Upper lobe of right lung (tissue), 1 donor: ENCODE results near the gene PCK2. TPM values are rescaled to one million over a fixed set of nuclear protein-coding genes. Genes with fewer than 3 reads are reported as not detected.

ENCODE experiments used
- ATAC-seq: fragments of 200-7000 bp; cut with Tn5 transposase; one replicate; pipeline ENCODE4 v1.9.1; 2020; ENCODE audit warnings: mild to moderate bottlenecking, moderate library complexity
- DNase-seq: peaks from one replicate; pipeline ENCODE4 v3.0.0-alpha.2; 2020
- H3K27ac ChIP-seq: fragments of 200-600 bp; one replicate; pipeline ENCODE4 v1.8.0; 2022
- H3K27me3 ChIP-seq: fragments of 200-600 bp; one replicate; pipeline ENCODE4 v1.8.0; 2022; ENCODE audit warnings: mild to moderate bottlenecking
- H3K36me3 ChIP-seq: fragments of 200-600 bp; one replicate; pipeline ENCODE4 v1.8.0; 2022
- H3K4me1 ChIP-seq: fragments of 200-600 bp; one replicate; pipeline ENCODE4 v1.8.0; 2022
- H3K4me3 ChIP-seq: fragments of 200-600 bp; one replicate; pipeline ENCODE4 v1.8.0; 2022; ENCODE audit warnings: mild to moderate bottlenecking
- H3K9me3 ChIP-seq: fragments of 200-600 bp; one replicate; pipeline ENCODE4 v1.8.0; 2022
- CTCF ChIP-seq: fragments of 200-600 bp; IDR thresholded peaks from one replicate; pipeline ENCODE4 v1.8.0; 2022; ENCODE audit warnings: antibody characterized with exemption
- intact Hi-C: fragments of 100-400 bp; cut with DNase I; formaldehyde crosslinking; loops from one replicate; pipeline ENCODE4 v1.11.0; 2022
- total RNA-seq: library from RNA; stranded (reverse); fragmentation: NEBNext Ultra II Directional; extraction: Animal tissue kit (Norgen Biotek cat#: 25700); gene quantifications from one replicate; pipeline ENCODE4 v1.2.1, GENCODE V29; 2021
- donor health status: DM: no; HTN: yes; CAD: no; lungs with severe emphysema.

PCK2 gene
- total RNA-seq, 1 donor from 2014 or later: 39.9 TPM

DNA sequence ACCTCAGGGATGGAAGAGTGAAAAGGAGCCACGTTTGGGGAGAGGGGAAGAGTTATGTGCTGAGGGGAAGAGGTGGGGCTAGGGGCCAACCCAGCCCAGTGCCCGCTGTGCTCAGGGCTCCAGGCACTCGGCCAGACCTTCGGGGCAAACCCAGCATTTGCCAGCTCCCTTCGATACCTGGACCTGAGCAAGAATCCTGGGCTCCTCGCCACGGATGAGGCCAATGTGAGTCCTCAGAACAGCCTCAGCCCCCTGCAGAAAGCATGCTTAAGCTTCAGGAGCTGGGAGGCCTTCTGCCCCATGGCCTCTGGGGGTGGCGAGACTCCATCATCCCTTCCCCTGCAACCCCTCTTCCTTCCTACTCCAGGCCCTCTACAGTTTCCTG is 37.3 kb upstream of the PCK2 start:
- H3K4me3 ChIP-seq: no peak overlapping the region
- peaks cover 9% of the 10 kb centered on the region for H3K4me1 ChIP-seq
- TF ChIP-seq CTCF: no peak
- ATAC-seq (no peak), DNase-seq (peak; percentile 52)
- no peaks in the 10 kb centered on the region for H3K27me3 ChIP-seq
- H3K9me3 ChIP-seq: no peaks in the 10 kb centered on the region
- no peak overlapping the region for H3K27ac ChIP-seq
- H3K36me3 ChIP-seq: no peaks in the 10 kb centered on the region
- intact Hi-C loops: loop anchor here (10.0 kb wide), 1 partner anchor 48 kb away; no protein-coding TSS in a partner anchor

DNA sequence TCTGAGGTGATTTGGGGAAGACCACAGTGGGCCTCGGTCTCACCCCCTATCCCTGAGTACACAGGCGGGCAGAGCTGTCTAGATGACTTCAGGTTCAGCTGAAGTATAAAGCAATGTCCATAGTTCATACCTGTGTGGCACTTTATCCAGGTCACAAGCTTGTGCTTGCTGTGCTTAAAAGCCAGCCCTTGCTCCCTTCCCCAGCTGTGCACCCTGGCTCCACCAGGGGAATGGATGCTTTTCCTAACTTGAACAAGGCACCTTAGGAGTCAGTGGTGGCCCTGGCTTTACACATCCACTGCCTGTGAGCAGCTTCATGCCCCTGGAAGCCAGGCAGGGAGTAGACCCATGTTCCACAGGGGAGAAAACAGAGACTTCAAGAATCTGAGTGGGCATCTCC is 36.8 kb upstream of the PCK2 start:
- DNase-seq: no peak
- no peak overlapping the region for H3K27ac ChIP-seq
- peaks cover 6% of the 10 kb centered on the region for H3K4me1 ChIP-seq
- no peak for TF ChIP-seq CTCF
- no peaks in the 10 kb centered on the region for H3K36me3 ChIP-seq
- no peak for ATAC-seq
- H3K4me3 ChIP-seq: no peak overlapping the region
- H3K27me3 ChIP-seq: no peaks in the 10 kb centered on the region
- H3K9me3 ChIP-seq: no peaks in the 10 kb centered on the region
- intact Hi-C loops: loop anchor here (10.0 kb wide), 1 partner anchor 48 kb away; no protein-coding TSS in a partner anchor

DNA sequence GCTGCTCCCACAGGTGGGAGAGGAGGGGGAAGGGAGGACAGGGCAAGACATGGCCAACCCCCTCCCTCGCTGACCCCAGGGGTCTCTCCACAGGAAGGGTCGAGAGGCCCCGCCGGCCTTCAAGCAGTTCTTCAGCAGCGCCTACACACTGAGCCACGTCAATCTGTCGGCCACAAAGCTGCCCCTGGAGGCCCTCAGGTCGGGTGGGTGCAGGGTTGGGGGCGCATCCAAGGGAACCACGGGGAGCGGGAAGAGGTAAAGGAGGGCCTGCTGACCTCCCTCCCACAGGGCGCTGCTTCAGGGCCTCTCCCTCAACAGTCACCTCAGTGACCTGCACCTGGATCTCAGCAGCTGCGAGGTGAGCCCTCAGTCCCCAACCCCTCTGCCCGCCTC is 36.2 kb upstream of the PCK2 start:
- Histone ChIP-seq H3K9me3 (no peaks in the 10 kb centered on the region), H3K4me1 (no peaks in the 10 kb centered on the region), H3K27ac (no peak overlapping the region), H3K36me3 (no peaks in the 10 kb centered on the region), H3K4me3 (no peak overlapping the region), H3K27me3 (no peaks in the 10 kb centered on the region)
- ATAC-seq (no peak), DNase-seq (peak; percentile 59)
- intact Hi-C loops: loop anchor here (10.0 kb wide), 1 partner anchor 47 kb away; no protein-coding TSS in a partner anchor
- no peak for TF ChIP-seq CTCF

DNA sequence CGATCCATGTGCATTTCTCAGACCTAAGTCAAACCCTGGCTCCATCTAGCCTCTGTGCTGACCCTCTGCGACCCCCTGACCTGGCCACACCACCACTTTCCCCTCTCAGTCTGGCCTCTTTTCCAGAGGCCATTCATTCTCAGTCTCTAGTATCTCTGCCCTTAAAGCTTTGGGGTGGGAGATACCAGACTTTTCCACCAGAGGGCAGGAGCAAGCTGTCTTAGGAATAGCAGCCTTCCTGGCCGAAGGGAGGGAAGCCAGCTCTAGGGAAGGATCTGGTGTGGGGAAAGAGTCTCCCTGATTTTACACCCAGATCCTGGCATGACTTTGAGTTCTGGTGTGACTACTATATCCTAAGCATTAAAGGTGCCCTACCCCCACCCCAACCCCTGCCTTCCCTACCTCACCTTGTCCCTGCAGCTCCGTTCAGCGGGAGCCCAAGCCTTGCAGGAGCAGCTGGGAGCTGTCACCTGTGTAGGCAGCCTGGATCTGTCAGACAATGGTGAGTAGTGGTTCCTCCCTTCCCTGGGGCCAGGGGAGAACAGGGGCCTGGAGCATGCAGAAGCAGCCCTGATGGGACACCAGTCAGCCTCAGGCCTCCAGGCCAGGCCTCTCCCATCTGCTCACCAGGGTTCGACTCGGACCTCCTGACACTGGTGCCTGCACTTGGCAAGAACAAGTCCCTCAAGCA is 35.7 kb upstream of the PCK2 start:
- Histone ChIP-seq H3K4me3 (no peak overlapping the region), H3K36me3 (no peaks in the 10 kb centered on the region), H3K4me1 (no peaks in the 10 kb centered on the region), H3K27ac (no peak overlapping the region), H3K9me3 (no peaks in the 10 kb centered on the region), H3K27me3 (no peaks in the 10 kb centered on the region)
- peak; percentile 62 for DNase-seq
- intact Hi-C loops: loop anchor here (10.0 kb wide), 1 partner anchor 46 kb away; no protein-coding TSS in a partner anchor
- ATAC-seq: peak; percentile 83
- TF ChIP-seq CTCF: peak; percentile 75

DNA sequence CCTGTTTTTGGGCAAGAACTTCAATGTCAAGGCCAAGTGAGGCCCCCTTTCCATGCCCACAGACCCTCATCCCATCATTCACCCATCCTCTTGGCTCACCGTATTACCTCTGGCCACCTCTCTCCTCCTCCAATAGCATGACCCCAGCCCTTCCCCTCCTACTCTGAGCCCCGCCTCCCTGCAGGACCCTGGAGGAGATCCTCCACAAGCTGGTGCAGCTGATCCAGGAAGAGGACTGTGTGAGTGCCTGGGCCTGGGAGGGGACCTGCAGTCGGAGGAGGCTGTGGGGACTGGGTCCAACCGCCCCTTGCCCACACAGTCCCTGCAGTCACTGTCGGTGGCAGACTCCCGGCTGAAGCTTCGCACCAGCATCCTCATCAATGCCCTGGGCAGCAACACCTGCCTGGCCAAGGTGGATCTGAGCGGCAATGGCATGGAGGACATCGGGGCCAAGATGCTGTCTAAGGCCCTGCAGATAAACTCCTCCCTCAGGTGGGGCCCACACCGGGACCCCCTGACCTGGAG is 35.1 kb upstream of the PCK2 start:
- TF ChIP-seq CTCF: no peak
- Histone ChIP-seq H3K36me3 (no peaks in the 10 kb centered on the region), H3K4me1 (no peaks in the 10 kb centered on the region), H3K4me3 (no peak overlapping the region), H3K27me3 (no peaks in the 10 kb centered on the region), H3K9me3 (no peaks in the 10 kb centered on the region), H3K27ac (no peak overlapping the region)
- intact Hi-C loops: loop anchor here (10.0 kb wide), 1 partner anchor 46 kb away; no protein-coding TSS in a partner anchor
- DNase-seq (peak; percentile 56), ATAC-seq (no peak)
